Brain microvascular endothelial cell (primary cell): ENCODE results near the gene COPG2.

Experiments
- DNase-seq: peaks from one replicate; pipeline ENCODE4 v3.0.0-alpha.2; 2020
- H3K27ac ChIP-seq: fragments of 250-450 bp; sonication (Bioruptor Pico); 2 replicates; pipeline ENCODE4 v1.5.1; 2020; ENCODE audit warnings: mild to moderate bottlenecking, moderate library complexity
- H3K27me3 ChIP-seq: fragments of 250-450 bp; sonication (Bioruptor Pico); replicated peaks from 2 replicates; pipeline ENCODE4 v1.5.1; 2020; ENCODE audit warnings: mild to moderate bottlenecking
- H3K36me3 ChIP-seq: fragments of 250-450 bp; sonication (Bioruptor Pico); replicated peaks from 2 replicates; pipeline ENCODE4 v1.5.1; 2020; ENCODE audit warnings: mild to moderate bottlenecking
- H3K4me3 ChIP-seq: 2 replicates; pipeline ENCODE4 v1.5.1; 2011; ENCODE audit warnings: low read depth, mild to moderate bottlenecking, control low read depth, low read length, moderate library complexity
- in situ Hi-C: cut with HindIII; loops from 2 replicates; pipeline ENCODE4 v1.10.0; 2017; ENCODE audit warnings: low sequenced_read_pairs, low pct_ligation_motif_present
- TF ChIP-seq, protein P1 (sequence below): IDR thresholded peaks from 2 replicates; pipeline ENCODE4 v1.5.1; 2011; ENCODE audit warnings: low read depth, mild to moderate bottlenecking, moderate library complexity, low read length, control low read depth, inconsistent platforms; ENCODE audit errors: missing control alignments

The COPG2 gene

DNA sequence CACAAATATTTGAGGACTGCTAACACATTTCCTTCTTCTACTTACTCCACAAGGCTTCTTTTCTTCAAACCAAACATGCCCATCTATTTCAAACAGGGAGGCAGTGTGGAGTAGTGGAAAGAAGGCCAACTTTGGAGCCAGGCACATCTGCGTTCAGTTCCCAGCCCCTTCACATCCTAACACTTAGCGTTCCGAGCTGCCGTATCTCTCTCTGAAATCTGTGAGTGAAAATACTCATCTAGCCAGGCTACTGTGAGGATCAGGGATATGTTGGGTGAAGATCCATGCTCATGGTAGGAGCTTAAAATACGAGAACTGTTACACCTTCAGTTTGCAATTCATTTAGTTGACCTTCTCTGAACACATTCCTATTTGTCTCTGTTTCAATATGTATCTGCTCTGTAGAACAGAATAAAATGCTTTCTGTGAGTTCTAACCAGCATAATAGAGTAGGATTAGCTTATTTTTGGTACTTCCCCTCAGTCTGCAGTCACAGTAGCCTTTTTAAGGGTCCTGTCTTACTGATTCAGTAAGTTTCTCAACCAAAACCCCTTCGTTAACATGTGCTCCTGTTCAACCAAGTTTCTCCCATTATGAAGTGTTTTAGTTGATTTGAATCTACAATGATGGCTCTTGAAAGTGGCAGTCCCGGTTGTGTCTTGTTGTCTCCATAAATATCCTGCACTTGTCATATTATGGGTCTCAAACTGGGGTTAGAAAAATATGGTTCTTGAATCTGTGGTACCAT, 180.0 kb downstream of the COPG2 start:
- Histone ChIP-seq H3K27ac (peak overlapping the region; percentile 84), H3K27me3 (no peaks in the 10 kb centered on the region), H3K36me3 (no peaks in the 10 kb centered on the region), H3K4me3 (no peak overlapping the region)
- DNase-seq, result no peak
- TF ChIP-seq, protein P1, sequence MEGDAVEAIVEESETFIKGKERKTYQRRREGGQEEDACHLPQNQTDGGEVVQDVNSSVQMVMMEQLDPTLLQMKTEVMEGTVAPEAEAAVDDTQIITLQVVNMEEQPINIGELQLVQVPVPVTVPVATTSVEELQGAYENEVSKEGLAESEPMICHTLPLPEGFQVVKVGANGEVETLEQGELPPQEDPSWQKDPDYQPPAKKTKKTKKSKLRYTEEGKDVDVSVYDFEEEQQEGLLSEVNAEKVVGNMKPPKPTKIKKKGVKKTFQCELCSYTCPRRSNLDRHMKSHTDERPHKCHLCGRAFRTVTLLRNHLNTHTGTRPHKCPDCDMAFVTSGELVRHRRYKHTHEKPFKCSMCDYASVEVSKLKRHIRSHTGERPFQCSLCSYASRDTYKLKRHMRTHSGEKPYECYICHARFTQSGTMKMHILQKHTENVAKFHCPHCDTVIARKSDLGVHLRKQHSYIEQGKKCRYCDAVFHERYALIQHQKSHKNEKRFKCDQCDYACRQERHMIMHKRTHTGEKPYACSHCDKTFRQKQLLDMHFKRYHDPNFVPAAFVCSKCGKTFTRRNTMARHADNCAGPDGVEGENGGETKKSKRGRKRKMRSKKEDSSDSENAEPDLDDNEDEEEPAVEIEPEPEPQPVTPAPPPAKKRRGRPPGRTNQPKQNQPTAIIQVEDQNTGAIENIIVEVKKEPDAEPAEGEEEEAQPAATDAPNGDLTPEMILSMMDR, result no peak
- in situ Hi-C loops, result no loop called here

- peak overlapping the region; percentile 47 for H3K4me3 ChIP-seq
- TF ChIP-seq, protein P1, result no peak
- no peaks in the 10 kb centered on the region for H3K36me3 ChIP-seq
- in situ Hi-C loops, result no loop called here
- H3K27me3 ChIP-seq, result no peaks in the 10 kb centered on the region
- H3K27ac ChIP-seq, result no peak overlapping the region
- DNase-seq, result no peak
Measured at GRCh38 chr7:130486954-130487436, 181.6 kb downstream of the COPG2 start.

GRCh38 chr7:130486114-130486953, 182.2 kb downstream of the COPG2 start:
- TF ChIP-seq, protein P1, result peak; percentile 87
- Histone ChIP-seq H3K27ac (no peak overlapping the region), H3K36me3 (no peaks in the 10 kb centered on the region), H3K27me3 (no peaks in the 10 kb centered on the region), H3K4me3 (peak overlapping the region; percentile 47)
- no peak for DNase-seq
- in situ Hi-C loops, result no loop called here

- no peaks in the 10 kb centered on the region for H3K27me3 ChIP-seq
- no peaks in the 10 kb centered on the region for H3K36me3 ChIP-seq
- in situ Hi-C loops, result no loop called here
- TF ChIP-seq, protein P1, result no peak
- peak overlapping the region; percentile 47 for H3K4me3 ChIP-seq
- no peak overlapping the region for H3K27ac ChIP-seq
- DNase-seq, result no peak
Measured at GRCh38 chr7:130485734-130486113, 182.8 kb downstream of the COPG2 start.

GRCh38 chr7:130483031-130483430, 185.5 kb downstream of the COPG2 start:
- TF ChIP-seq, protein P1, result no peak
- in situ Hi-C loops, result no loop called here
- Histone ChIP-seq H3K27ac (no peak overlapping the region), H3K27me3 (no peaks in the 10 kb centered on the region), H3K36me3 (no peaks in the 10 kb centered on the region), H3K4me3 (no peak overlapping the region)
- no peak for DNase-seq
